GM18526 (cell line): ENCODE data around the gene RASA2.

Experiments
- POLR2A ChIP-seq: IDR thresholded peaks from 3 replicates; pipeline ENCODE4 v1.6.1; 2011; ENCODE audit not compliant: insufficient read length; ENCODE audit errors: extremely low read depth

RASA2 gene

GRCh38 chr3:141478139-141478538 lies 8.7 kb upstream of the RASA2 start:
- no peak for TF ChIP-seq POLR2A

GRCh38 chr3:141482245-141482922 lies 4.4 kb upstream of the RASA2 start:
- no peak for TF ChIP-seq POLR2A

- no peak for TF ChIP-seq POLR2A
Measured at GRCh38 chr3:141484701-141485287, 2.0 kb upstream of the RASA2 start.

- TF ChIP-seq POLR2A = no peak
Measured at GRCh38 chr3:141485641-141486495, 959 bp upstream of the RASA2 start.

- TF ChIP-seq POLR2A = no peak
Measured at GRCh38 chr3:141486496-141486745, 406 bp upstream of the RASA2 start.

GRCh38 chr3:141487521-141488252 lies 860 bp downstream of the RASA2 start:
- TF ChIP-seq POLR2A = peak; percentile 42

GRCh38 chr3:141489203-141489602 lies 2.4 kb downstream of the RASA2 start:
- no peak for TF ChIP-seq POLR2A

- TF ChIP-seq POLR2A = no peak
Measured at GRCh38 chr3:141491081-141491480, 4.3 kb downstream of the RASA2 start.

GRCh38 chr3:141491929-141492328 lies 5.1 kb downstream of the RASA2 start:
- TF ChIP-seq POLR2A = no peak

- no peak for TF ChIP-seq POLR2A
Measured at GRCh38 chr3:141493184-141493583, 6.4 kb downstream of the RASA2 start.

- TF ChIP-seq POLR2A = no peak
Measured at GRCh38 chr3:141498598-141499223, 11.9 kb downstream of the RASA2 start.

- no peak for TF ChIP-seq POLR2A
Measured at GRCh38 chr3:141499284-141499683, 12.5 kb downstream of the RASA2 start.

GRCh38 chr3:141499965-141500364 lies 13.1 kb downstream of the RASA2 start:
- TF ChIP-seq POLR2A = no peak

GRCh38 chr3:141500397-141500796 lies 13.6 kb downstream of the RASA2 start:
- TF ChIP-seq POLR2A = no peak

- no peak for TF ChIP-seq POLR2A
Measured at GRCh38 chr3:141505166-141505565, 18.3 kb downstream of the RASA2 start.

GRCh38 chr3:141506071-141506470 lies 19.2 kb downstream of the RASA2 start:
- TF ChIP-seq POLR2A = no peak
